ENCODE measurements around the gene GNG2. TPM values are rescaled to one million over a fixed set of nuclear protein-coding genes. Genes with fewer than 3 reads are reported as not detected.

The GNG2 gene
- total RNA-seq, 2 donors from 2014 or later, result 6.2 to 6.6 TPM

DNA sequence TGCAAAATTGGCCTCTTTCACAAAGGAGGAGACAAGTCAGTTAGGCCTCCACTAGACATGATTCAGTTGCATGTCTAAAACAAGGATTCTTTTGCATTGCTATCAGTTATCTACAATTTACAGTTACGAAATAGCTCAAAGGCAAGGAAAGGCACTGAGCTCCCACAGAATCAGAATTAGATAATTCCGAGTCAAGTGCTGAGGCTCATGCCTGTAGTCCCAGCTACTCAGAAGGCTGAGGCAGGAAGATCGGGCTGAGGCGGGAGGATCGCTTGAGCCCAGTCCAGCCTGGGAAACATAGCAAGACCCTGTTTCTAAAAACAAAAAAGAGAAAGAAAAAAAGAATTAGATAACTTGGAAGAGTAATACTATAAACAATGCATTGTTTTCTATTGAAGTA is 116.7 kb downstream of the GNG2 start:
- no peaks in the 10 kb centered on the region for H3K9me3 ChIP-seq
- no peak overlapping the region for H3K4me3 ChIP-seq
- WGBS, 2 donors, result 84 to 88% methylated on average over 5 of the region's 5 CpGs
- H3K27me3 ChIP-seq, result no peaks in the 10 kb centered on the region
- intact Hi-C loops (cut with DNase I), result no loop called here
- H3K36me3 ChIP-seq (replicated peaks in 1 of 2; ENCODE audit: insufficient read depth in 1 of 2, low read depth in 2 of 2), result no peaks in the 10 kb centered on the region
- ATAC-seq, result no peak
- H3K27ac ChIP-seq, result no peak overlapping the region
- no peak for DNase-seq
- no peaks in the 10 kb centered on the region for H3K4me1 ChIP-seq
- TF ChIP-seq POLR2A (IDR thresholded peaks at IDR 0.05), result no peak
- TF ChIP-seq, protein P1, sequence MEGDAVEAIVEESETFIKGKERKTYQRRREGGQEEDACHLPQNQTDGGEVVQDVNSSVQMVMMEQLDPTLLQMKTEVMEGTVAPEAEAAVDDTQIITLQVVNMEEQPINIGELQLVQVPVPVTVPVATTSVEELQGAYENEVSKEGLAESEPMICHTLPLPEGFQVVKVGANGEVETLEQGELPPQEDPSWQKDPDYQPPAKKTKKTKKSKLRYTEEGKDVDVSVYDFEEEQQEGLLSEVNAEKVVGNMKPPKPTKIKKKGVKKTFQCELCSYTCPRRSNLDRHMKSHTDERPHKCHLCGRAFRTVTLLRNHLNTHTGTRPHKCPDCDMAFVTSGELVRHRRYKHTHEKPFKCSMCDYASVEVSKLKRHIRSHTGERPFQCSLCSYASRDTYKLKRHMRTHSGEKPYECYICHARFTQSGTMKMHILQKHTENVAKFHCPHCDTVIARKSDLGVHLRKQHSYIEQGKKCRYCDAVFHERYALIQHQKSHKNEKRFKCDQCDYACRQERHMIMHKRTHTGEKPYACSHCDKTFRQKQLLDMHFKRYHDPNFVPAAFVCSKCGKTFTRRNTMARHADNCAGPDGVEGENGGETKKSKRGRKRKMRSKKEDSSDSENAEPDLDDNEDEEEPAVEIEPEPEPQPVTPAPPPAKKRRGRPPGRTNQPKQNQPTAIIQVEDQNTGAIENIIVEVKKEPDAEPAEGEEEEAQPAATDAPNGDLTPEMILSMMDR (IDR thresholded peaks at IDR 0.05), result no peak

DNA sequence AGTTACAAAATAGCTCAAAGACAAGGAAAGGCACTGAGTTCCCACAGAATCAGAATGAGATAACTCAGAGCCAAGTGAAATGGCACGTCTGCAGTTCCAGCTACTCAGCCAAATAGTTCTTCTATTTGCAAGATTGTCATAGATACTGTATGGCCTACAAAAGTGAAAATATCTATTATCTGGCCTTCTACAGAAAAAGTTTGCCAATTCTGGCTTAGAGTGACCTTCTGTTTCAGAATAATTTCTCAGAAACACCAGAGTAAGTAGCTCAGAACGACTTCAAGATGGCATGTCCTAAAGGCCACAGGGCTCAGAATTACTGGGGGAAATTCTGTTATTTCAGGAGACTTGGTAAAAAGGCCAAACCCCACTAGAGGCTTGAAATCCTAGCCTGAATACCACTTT is 118.3 kb downstream of the GNG2 start:
- TF ChIP-seq, protein P1 (IDR thresholded peaks at IDR 0.05), result no peak
- TF ChIP-seq POLR2A (IDR thresholded peaks at IDR 0.05), result no peak
- intact Hi-C loops (cut with DNase I), result no loop called here
- no peaks in the 10 kb centered on the region for H3K36me3 ChIP-seq (replicated peaks in 1 of 2; ENCODE audit: insufficient read depth in 1 of 2, low read depth in 2 of 2)
- H3K4me1 ChIP-seq, result no peaks in the 10 kb centered on the region
- no peaks in the 10 kb centered on the region for H3K9me3 ChIP-seq
- ATAC-seq (peak; percentile 9), DNase-seq (no peak)
- no peak overlapping the region for H3K4me3 ChIP-seq
- H3K27me3 ChIP-seq, result no peaks in the 10 kb centered on the region
- 19 to 42% methylated on average over 2 of the region's 2 CpGs for WGBS, 2 donors
- H3K27ac ChIP-seq, result no peak overlapping the region

DNA sequence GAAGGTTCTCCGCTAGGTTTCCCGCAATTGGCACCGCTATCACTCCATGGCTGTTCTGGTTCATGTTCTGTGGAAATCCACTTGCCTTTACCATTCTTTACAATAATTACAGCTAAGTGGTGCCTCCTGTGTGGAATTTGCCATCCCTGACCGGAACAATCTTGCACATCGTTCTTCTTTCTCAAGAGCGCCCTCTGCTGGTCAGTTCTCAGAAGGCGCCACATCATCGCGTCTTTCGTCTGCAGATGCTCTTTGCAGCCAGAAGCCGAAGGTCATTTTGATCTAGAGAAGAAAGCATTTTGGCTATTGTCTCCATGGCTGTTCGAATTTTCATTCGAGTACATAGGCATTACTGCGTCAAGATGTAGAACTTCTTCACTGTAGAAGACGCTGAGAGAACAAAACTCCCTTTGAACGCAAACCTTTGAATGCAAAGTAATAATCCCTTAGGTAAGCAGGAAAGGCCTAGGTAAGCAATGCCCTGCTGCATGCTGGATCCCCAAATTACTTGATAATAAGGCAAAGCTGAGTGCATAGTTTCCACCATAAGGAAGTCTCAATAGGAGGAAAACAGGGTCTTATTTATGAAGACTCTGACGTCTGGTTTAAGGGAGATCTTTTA is 118.8 kb downstream of the GNG2 start:
- Histone ChIP-seq H3K36me3 (replicated peaks in 1 of 2; ENCODE audit: insufficient read depth in 1 of 2, low read depth in 2 of 2) (no peaks in the 10 kb centered on the region), H3K4me3 (no peak overlapping the region), H3K27me3 (no peaks in the 10 kb centered on the region), H3K27ac (no peak overlapping the region), H3K9me3 (no peaks in the 10 kb centered on the region), H3K4me1 (no peaks in the 10 kb centered on the region)
- no peak for TF ChIP-seq POLR2A (IDR thresholded peaks at IDR 0.05)
- TF ChIP-seq, protein P1 (IDR thresholded peaks at IDR 0.05), result peak; percentile 71 to 93 (median 75)
- peak; percentile 86 for ATAC-seq
- peak; percentile 80 to 87 (median 84) for DNase-seq
- intact Hi-C loops (cut with DNase I), result no loop called here
- WGBS, 2 donors, result 18 to 20% methylated on average over 17 of the region's 17 CpGs

DNA sequence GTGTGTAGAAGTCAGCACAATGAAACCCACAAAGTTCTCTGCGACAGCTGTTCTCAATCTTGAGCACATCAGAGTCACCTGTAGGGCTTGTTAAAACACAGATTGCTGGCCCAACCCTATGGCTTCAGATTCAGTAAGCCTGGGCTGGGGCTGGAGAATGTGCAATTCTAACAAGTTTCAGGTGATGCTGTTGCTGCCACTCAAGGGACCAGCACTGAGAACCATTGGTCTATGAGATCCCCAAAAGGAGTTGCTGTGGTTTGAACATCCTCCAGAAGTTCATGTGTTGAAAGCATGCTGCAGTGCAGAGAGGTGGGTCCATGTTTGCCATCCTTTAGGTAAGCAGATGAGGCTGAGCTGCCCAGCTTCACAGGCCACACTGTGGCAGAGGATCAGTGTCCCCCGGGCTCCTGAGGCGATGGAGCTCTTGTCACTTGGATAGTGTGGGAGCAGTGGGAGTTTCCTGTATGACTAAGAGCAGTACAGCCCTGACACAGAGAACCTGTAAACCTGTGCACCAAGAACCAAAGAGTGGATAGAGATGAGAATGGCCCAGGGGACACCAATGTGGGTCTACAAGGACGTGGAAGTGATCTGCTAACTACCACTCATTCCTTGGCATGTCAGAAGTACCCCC is 120.9 kb downstream of the GNG2 start:
- ATAC-seq (no peak), DNase-seq (no peak)
- intact Hi-C loops (cut with DNase I), result loop anchor here (10.0 kb wide), 1 partner anchor 143 kb away; no protein-coding TSS in a partner anchor

More for the DNA sequence above, 120.9 kb downstream of the GNG2 start:
- Histone ChIP-seq H3K9me3 (no peaks in the 10 kb centered on the region), H3K4me1 (no peaks in the 10 kb centered on the region), H3K27me3 (no peaks in the 10 kb centered on the region), H3K27ac (no peak overlapping the region), H3K4me3 (no peak overlapping the region), H3K36me3 (replicated peaks in 1 of 2; ENCODE audit: insufficient read depth in 1 of 2, low read depth in 2 of 2) (no peaks in the 10 kb centered on the region)
- 67 to 74% methylated on average over 2 to 4 of the region's 4 CpGs for WGBS, 2 donors
- TF ChIP-seq, protein P1 (IDR thresholded peaks at IDR 0.05), result no peak
- TF ChIP-seq POLR2A (IDR thresholded peaks at IDR 0.05), result no peak

Data from body of pancreas (tissue), 4 donors.